ENCODE results near the gene THSD4.

The THSD4 gene

GRCh38 chr15:71598741-71599140 is 483.5 kb downstream of the THSD4 start:
- H3K27ac ChIP-seq: no peak overlapping the region
- TF ChIP-seq, protein P1, sequence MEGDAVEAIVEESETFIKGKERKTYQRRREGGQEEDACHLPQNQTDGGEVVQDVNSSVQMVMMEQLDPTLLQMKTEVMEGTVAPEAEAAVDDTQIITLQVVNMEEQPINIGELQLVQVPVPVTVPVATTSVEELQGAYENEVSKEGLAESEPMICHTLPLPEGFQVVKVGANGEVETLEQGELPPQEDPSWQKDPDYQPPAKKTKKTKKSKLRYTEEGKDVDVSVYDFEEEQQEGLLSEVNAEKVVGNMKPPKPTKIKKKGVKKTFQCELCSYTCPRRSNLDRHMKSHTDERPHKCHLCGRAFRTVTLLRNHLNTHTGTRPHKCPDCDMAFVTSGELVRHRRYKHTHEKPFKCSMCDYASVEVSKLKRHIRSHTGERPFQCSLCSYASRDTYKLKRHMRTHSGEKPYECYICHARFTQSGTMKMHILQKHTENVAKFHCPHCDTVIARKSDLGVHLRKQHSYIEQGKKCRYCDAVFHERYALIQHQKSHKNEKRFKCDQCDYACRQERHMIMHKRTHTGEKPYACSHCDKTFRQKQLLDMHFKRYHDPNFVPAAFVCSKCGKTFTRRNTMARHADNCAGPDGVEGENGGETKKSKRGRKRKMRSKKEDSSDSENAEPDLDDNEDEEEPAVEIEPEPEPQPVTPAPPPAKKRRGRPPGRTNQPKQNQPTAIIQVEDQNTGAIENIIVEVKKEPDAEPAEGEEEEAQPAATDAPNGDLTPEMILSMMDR (conservative IDR thresholded peaks at IDR 0.05): no peak
- TF ChIP-seq ZFX (IDR thresholded peaks at IDR 0.05): no peak

DNA sequence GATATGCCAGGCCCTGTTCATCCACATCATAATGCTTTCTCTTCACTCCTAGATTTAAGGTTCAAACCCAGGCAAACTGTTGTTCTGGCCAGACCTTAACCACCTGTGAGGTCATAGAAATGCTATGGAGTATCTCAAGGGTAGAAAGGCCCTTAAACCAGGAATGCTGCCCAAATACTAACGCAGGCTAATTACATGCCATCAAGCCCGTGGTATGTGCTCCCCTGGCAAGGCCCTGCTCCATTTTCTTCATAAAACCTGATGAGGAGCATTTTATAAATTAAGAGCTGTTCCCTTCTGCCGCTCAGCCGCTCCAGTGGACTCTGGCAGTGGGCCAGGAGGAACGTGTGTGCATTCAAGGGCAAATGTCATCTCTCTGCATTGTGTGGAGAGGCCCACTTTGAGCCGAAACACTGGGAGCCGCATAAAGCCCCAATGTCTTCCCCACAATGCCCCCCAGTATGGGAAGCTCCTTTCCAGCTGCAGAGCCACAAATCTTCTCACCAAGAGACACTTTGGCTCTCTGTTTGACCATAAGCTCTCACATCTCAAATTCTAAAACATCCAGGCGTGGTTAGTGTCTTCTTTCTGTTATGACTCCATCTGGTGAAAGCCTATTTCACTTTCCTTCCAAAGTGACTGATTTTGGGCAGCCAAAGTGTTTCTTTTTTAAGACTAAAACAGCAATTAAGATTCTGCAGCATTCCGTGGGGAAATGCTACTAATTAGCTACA is 484.3 kb downstream of the THSD4 start:
- TF ChIP-seq, protein P1 (conservative IDR thresholded peaks at IDR 0.05): no peak
- TF ChIP-seq ZFX (IDR thresholded peaks at IDR 0.05): no peak
- H3K27ac ChIP-seq: no peak overlapping the region

DNA sequence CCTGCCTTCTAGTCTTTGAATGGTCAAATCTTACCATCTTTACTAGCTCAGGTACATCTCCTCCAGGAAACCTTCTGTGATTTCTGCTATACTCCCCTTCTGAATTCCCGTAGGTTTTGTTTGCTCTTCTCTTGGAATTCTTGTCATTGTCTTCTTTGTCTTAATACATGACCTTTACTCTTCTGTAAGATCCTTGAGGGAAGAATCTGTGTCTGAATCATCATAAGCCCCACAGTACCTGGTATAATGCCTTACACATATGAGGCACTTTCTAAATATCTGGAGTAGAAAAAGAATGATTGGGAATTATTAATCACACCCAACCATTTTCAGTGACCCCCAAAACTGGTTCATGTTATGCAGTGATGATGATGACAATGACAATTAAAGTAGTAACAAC is 485.0 kb downstream of the THSD4 start:
- TF ChIP-seq, protein P1 (conservative IDR thresholded peaks at IDR 0.05): no peak
- no peak for TF ChIP-seq ZFX (IDR thresholded peaks at IDR 0.05)
- H3K27ac ChIP-seq: no peak overlapping the region

- TF ChIP-seq, protein P1 (conservative IDR thresholded peaks at IDR 0.05): no peak
- TF ChIP-seq ZFX (IDR thresholded peaks at IDR 0.05): no peak
- H3K27ac ChIP-seq: no peak overlapping the region
Observed at GRCh38 chr15:71601038-71601834, 486.0 kb downstream of the THSD4 start.

- no peak overlapping the region for H3K27ac ChIP-seq
- TF ChIP-seq, protein P1 (conservative IDR thresholded peaks at IDR 0.05): no peak
- TF ChIP-seq ZFX (IDR thresholded peaks at IDR 0.05): no peak
Observed at GRCh38 chr15:71603379-71603778, 488.1 kb downstream of the THSD4 start.

- no peak for TF ChIP-seq ZFX (IDR thresholded peaks at IDR 0.05)
- TF ChIP-seq, protein P1 (conservative IDR thresholded peaks at IDR 0.05): no peak
- no peak overlapping the region for H3K27ac ChIP-seq
Observed at GRCh38 chr15:71607383-71607782, 492.1 kb downstream of the THSD4 start.

Data from C4-2B (cell line).